WTC11 (cell line): Measurements from ENCODE around the gene IGF2BP3. TPM values are rescaled to one million over a fixed set of nuclear protein-coding genes. Genes with fewer than 3 reads are reported as not detected.

Source experiments
- ATAC-seq: fragments of 200-7000 bp; cut with Tn5 transposase; 2 replicates; pipeline ENCODE4 v1.10.0; 2021; ENCODE audit warnings: mild to moderate bottlenecking, moderate library complexity
- CTCF ChIA-PET: fragments of 300-600 bp; sonication (Branson Sonifier 250); formaldehyde crosslinking; loops from one replicate; lab custom pipeline; 2021; ENCODE audit warnings: antibody characterized with exemption; lab: Charles Lee
- POLR2A ChIA-PET: fragments of 350-600 bp; sonication (Branson Sonifier 250); formaldehyde crosslinking; loops from one replicate; lab custom pipeline; 2021; ENCODE audit warnings: antibody characterized with exemption; lab: Charles Lee
- DNase-seq: peaks from one replicate; pipeline ENCODE4 v3.0.0; 2021; ENCODE audit warnings: low spot score
- H3K27ac Mint-ChIP-seq: 2 replicates; pipeline ENCODE4 v1.8.0; 2021; ENCODE audit warnings: mixed read lengths
- H3K27me3 Mint-ChIP-seq: 2 replicates; pipeline ENCODE4 v1.8.0; 2021; ENCODE audit warnings: low read depth, mild to moderate bottlenecking, moderate library complexity, mixed read lengths
- H3K36me3 Mint-ChIP-seq: 2 replicates; pipeline ENCODE4 v1.8.0; 2021; ENCODE audit warnings: mixed read lengths
- H3K4me1 Mint-ChIP-seq: 2 replicates; pipeline ENCODE4 v1.8.0; 2022; ENCODE audit warnings: mixed read lengths
- H3K4me3 Mint-ChIP-seq: 2 replicates; pipeline ENCODE4 v1.8.0; 2021; ENCODE audit warnings: mild to moderate bottlenecking, moderate library complexity, mixed read lengths
- H3K9me3 Mint-ChIP-seq: 2 replicates; pipeline ENCODE4 v1.8.0; 2021; ENCODE audit warnings: mixed read lengths
- AR ChIP-seq: fragments of 250-450 bp; sonication (Bioruptor Pico); IDR thresholded peaks from 2 replicates; pipeline ENCODE4 v1.9.0; 2021; ENCODE audit warnings: mild to moderate bottlenecking
- ARID4B ChIP-seq: sonication (generic); formaldehyde crosslinking; IDR thresholded peaks from 2 replicates; pipeline ENCODE4 v1.8.0; 2023; ENCODE audit warnings: missing genetic modification reagents, mild to moderate bottlenecking, borderline replicate concordance
- ATF1 ChIP-seq: sonication (generic); formaldehyde crosslinking; IDR thresholded peaks from 2 replicates; pipeline ENCODE4 v1.8.1; 2023; ENCODE audit warnings: mild to moderate bottlenecking, moderate library complexity, missing genetic modification reagents
- CREM ChIP-seq: sonication (generic); formaldehyde crosslinking; IDR thresholded peaks from 2 replicates; pipeline ENCODE4 v1.8.1; 2022; ENCODE audit warnings: mild to moderate bottlenecking, missing genetic modification reagents, moderate library complexity
- HMGXB4 ChIP-seq: sonication (generic); formaldehyde crosslinking; IDR thresholded peaks from 2 replicates; pipeline ENCODE4 v1.8.1; 2023; ENCODE audit warnings: mild to moderate bottlenecking, moderate library complexity, missing genetic modification reagents
- JAZF1 ChIP-seq: fragments of 250-450 bp; sonication (Bioruptor Pico); IDR thresholded peaks from 2 replicates; pipeline ENCODE4 v1.9.0; 2021; ENCODE audit warnings: moderate library complexity, mild to moderate bottlenecking, inconsistent platforms
- MAX ChIP-seq: sonication (generic); formaldehyde crosslinking; IDR thresholded peaks from 2 replicates; pipeline ENCODE4 v1.8.0; 2022; ENCODE audit warnings: mild to moderate bottlenecking, missing genetic modification reagents
- MYBL2 ChIP-seq: sonication (generic); formaldehyde crosslinking; IDR thresholded peaks from 2 replicates; pipeline ENCODE4 v1.8.1; 2023; ENCODE audit warnings: mild to moderate bottlenecking, moderate library complexity, missing genetic modification reagents
- TEAD4 ChIP-seq: sonication (generic); formaldehyde crosslinking; IDR thresholded peaks from 2 replicates; pipeline ENCODE4 v1.8.0; 2022; ENCODE audit warnings: mild to moderate bottlenecking, missing genetic modification reagents
- ZNF396 ChIP-seq: fragments of 250-450 bp; sonication (Bioruptor Pico); IDR thresholded peaks from 2 replicates; pipeline ENCODE4 v1.8.0; 2021; ENCODE audit warnings: mild to moderate bottlenecking, moderate library complexity, borderline replicate concordance
- ZNF416 ChIP-seq: fragments of 250-450 bp; sonication (Bioruptor Pico); IDR thresholded peaks from 2 replicates; pipeline ENCODE4 v1.9.0; 2021; ENCODE audit warnings: mild to moderate bottlenecking, inconsistent platforms
- ZNF425 ChIP-seq: fragments of 250-450 bp; sonication (Bioruptor Pico); conservative IDR thresholded peaks from 2 replicates; pipeline ENCODE4 v1.9.0; 2021; ENCODE audit warnings: mild to moderate bottlenecking
- ZNF512 ChIP-seq: sonication (generic); formaldehyde crosslinking; IDR thresholded peaks from 2 replicates; pipeline ENCODE4 v1.8.1; 2022; ENCODE audit warnings: missing genetic modification reagents, borderline replicate concordance
- ZNF671 ChIP-seq: fragments of 250-450 bp; sonication (Bioruptor Pico); IDR thresholded peaks from 2 replicates; pipeline ENCODE4 v1.8.0; 2021; ENCODE audit warnings: mild to moderate bottlenecking
- total RNA-seq: library from RNA; stranded (reverse); gene quantifications from 3 replicates; pipeline ENCODE4 v1.2.3, GENCODE V29; 2021

Gene IGF2BP3
- total RNA-seq, 1 experiment from 2014 or later: 129 TPM

- TF ChIP-seq ZNF512 (CRISPR knock-in tag): no peak
- no peak for TF ChIP-seq MYBL2
- no peak for TF ChIP-seq CREM (CRISPR knock-in tag)
- no peak for TF ChIP-seq ZNF396
These were observed 12.2 kb downstream of the IGF2BP3 start (continued) for GRCh38 chr7:23458044-23458443.

- no peaks in the 10 kb centered on the region for H3K27me3 Mint-ChIP-seq
- CTCF ChIA-PET: interaction anchor here (1.2 to 1.8 kb wide), 3 partner anchors 73 to 183 kb away, joined by 4 to 5 read pairs (median 5); no protein-coding TSS in a partner anchor
- no peak for TF ChIP-seq TEAD4 (CRISPR knock-in tag)
- TF ChIP-seq ZNF416: no peak
- TF ChIP-seq MAX: no peak
- TF ChIP-seq AR (CRISPR knock-in tag): no peak
- no peak for TF ChIP-seq ZNF671 (CRISPR knock-in tag)
- no peak for TF ChIP-seq ARID4B
- TF ChIP-seq JAZF1: no peak
- TF ChIP-seq HMGXB4: no peak
- TF ChIP-seq ATF1: no peak
- TF ChIP-seq ZNF425 (CRISPR knock-in tag): no peak
- TF ChIP-seq, all 79 proteins: peak for 0
- POLR2A ChIA-PET: interaction anchor here (1.0 to 1.4 kb wide), 2 partner anchors 8 to 14 kb away, joined by 3 read pairs; no protein-coding TSS in a partner anchor
- H3K4me3 Mint-ChIP-seq: peak overlapping the region; percentile 15
- peaks cover 19% of the 10 kb centered on the region for H3K36me3 Mint-ChIP-seq
- H3K9me3 Mint-ChIP-seq: no peaks in the 10 kb centered on the region
- peaks cover 65% of the 10 kb centered on the region for H3K4me1 Mint-ChIP-seq
- H3K27ac Mint-ChIP-seq: peak overlapping the region; percentile 95
- no peak for ATAC-seq
- DNase-seq: no peak
These were observed 14.2 kb downstream of the IGF2BP3 start for GRCh38 chr7:23456093-23456492.
